GM12872 (cell line): Measurements from ENCODE around the gene RPL18.

Experiments
- CTCF ChIP-seq: IDR thresholded peaks from 3 replicates; pipeline ENCODE4 v1.5.1; 2011; ENCODE audit warnings: low read depth, mild to moderate bottlenecking, low read length, moderate library complexity; ENCODE audit not compliant: insufficient read depth

Gene RPL18

GRCh38 chr19:48603449-48603848 lies 15.5 kb downstream of the RPL18 start:
- TF ChIP-seq CTCF, result no peak

- no peak for TF ChIP-seq CTCF
Measured at GRCh38 chr19:48603001-48603400, 16.0 kb downstream of the RPL18 start.

GRCh38 chr19:48600679-48601417 lies 18.1 kb downstream of the RPL18 start:
- no peak for TF ChIP-seq CTCF

GRCh38 chr19:48598996-48599700 lies 19.8 kb downstream of the RPL18 start:
- TF ChIP-seq CTCF, result no peak

- no peak for TF ChIP-seq CTCF
Measured at GRCh38 chr19:48596679-48597465, 22.1 kb downstream of the RPL18 start.

- no peak for TF ChIP-seq CTCF
Measured at GRCh38 chr19:48596237-48596636, 22.7 kb downstream of the RPL18 start.

- TF ChIP-seq CTCF, result no peak
Measured at GRCh38 chr19:48595833-48596232, 23.1 kb downstream of the RPL18 start.
